Endothelial cell (in vitro differentiated cells): ENCODE results near the gene TAS2R43. TPM values are rescaled to one million over a fixed set of nuclear protein-coding genes. Genes with fewer than 3 reads are reported as not detected.
"Not testable (repeated sequence)": the region's sequence is repeated elsewhere in the genome, so short reads cannot be mapped to it uniquely, and the experiment has no call there.

Experiments
- DNase-seq: peaks from one replicate; pipeline ENCODE4 v3.0.0; 2021; ENCODE audit warnings: low spot score
- H3K27ac Mint-ChIP-seq: one replicate; pipeline ENCODE4 v1.8.0; 2021; ENCODE audit warnings: mixed read lengths, inconsistent platforms; ENCODE audit not compliant: unreplicated experiment
- H3K27me3 Mint-ChIP-seq: one replicate; pipeline ENCODE4 v1.8.0; 2021; ENCODE audit warnings: mild to moderate bottlenecking, moderate library complexity, mixed read lengths, inconsistent platforms; ENCODE audit not compliant: unreplicated experiment
- H3K36me3 Mint-ChIP-seq: one replicate; pipeline ENCODE4 v1.8.0; 2021; ENCODE audit warnings: mild to moderate bottlenecking, low read depth, mixed read lengths, inconsistent platforms; ENCODE audit not compliant: unreplicated experiment
- H3K4me1 Mint-ChIP-seq: one replicate; pipeline ENCODE4 v1.8.0; 2021; ENCODE audit warnings: mild to moderate bottlenecking, mixed read lengths, inconsistent platforms; ENCODE audit not compliant: unreplicated experiment
- H3K4me3 Mint-ChIP-seq: one replicate; pipeline ENCODE4 v1.8.0; 2021; ENCODE audit warnings: mild to moderate bottlenecking, mixed read lengths, inconsistent platforms; ENCODE audit not compliant: unreplicated experiment
- H3K9me3 Mint-ChIP-seq: one replicate; pipeline ENCODE4 v1.8.0; 2021; ENCODE audit warnings: mixed read lengths, inconsistent platforms; ENCODE audit not compliant: unreplicated experiment
- CTCF ChIP-seq: fragments of 200-600 bp; sonication (generic); IDR thresholded peaks from one replicate; pipeline ENCODE4 v1.5.0; 2021; ENCODE audit warnings: antibody characterized with exemption; ENCODE audit not compliant: unreplicated experiment
- total RNA-seq: library from RNA; stranded (reverse); fragmentation: NEBNext Ultra II Directional; extraction: Animal tissue kit (Norgen Biotek cat#: 25700); gene quantifications from one replicate; pipeline ENCODE4 v1.2.1, GENCODE V29; 2021; ENCODE audit not compliant: unreplicated experiment

The TAS2R43 gene
- total RNA-seq, 1 donor from 2014 or later = 0.62 TPM

GRCh38 chr12:11067514-11067913, 24.6 kb downstream of the TAS2R43 start:
- no peak for TF ChIP-seq CTCF
- no peak overlapping the region for H3K4me3 Mint-ChIP-seq
- no peak overlapping the region for H3K27ac Mint-ChIP-seq
- H3K4me1 Mint-ChIP-seq = no peaks in the 10 kb centered on the region
- H3K27me3 Mint-ChIP-seq = peaks cover 3% of the 10 kb centered on the region
- DNase-seq = no peak
- peaks cover 5% of the 10 kb centered on the region for H3K36me3 Mint-ChIP-seq
- H3K9me3 Mint-ChIP-seq = no peaks in the 10 kb centered on the region

GRCh38 chr12:11062194-11062593, 29.9 kb downstream of the TAS2R43 start, which contains the start of gene TAS2R46:
TAS2R46 (minus strand) TSS chr12:11062294; CDS start chr12:11062294, 0 bp downstream.
- not testable (repeated sequence) for H3K9me3 Mint-ChIP-seq, H3K4me1 Mint-ChIP-seq, H3K4me3 Mint-ChIP-seq, H3K27ac Mint-ChIP-seq, H3K27me3 Mint-ChIP-seq, H3K36me3 Mint-ChIP-seq, DNase-seq

- H3K9me3 Mint-ChIP-seq = no peaks in the 10 kb centered on the region
- H3K4me3 Mint-ChIP-seq = no peak overlapping the region
- no peak overlapping the region for H3K27ac Mint-ChIP-seq
- no peaks in the 10 kb centered on the region for H3K4me1 Mint-ChIP-seq
- no peaks in the 10 kb centered on the region for H3K27me3 Mint-ChIP-seq
- no peak for DNase-seq
- H3K36me3 Mint-ChIP-seq = no peaks in the 10 kb centered on the region
- no peak for TF ChIP-seq CTCF
Measured at GRCh38 chr12:11059784-11060183, 32.3 kb downstream of the TAS2R43 start.

- TF ChIP-seq CTCF = no peak
- no peaks in the 10 kb centered on the region for H3K27me3 Mint-ChIP-seq
- no peak for DNase-seq
- no peaks in the 10 kb centered on the region for H3K4me1 Mint-ChIP-seq
- no peak overlapping the region for H3K4me3 Mint-ChIP-seq
- H3K36me3 Mint-ChIP-seq = no peaks in the 10 kb centered on the region
- no peak overlapping the region for H3K27ac Mint-ChIP-seq
- no peaks in the 10 kb centered on the region for H3K9me3 Mint-ChIP-seq
Measured at GRCh38 chr12:11059041-11059440, 33.1 kb downstream of the TAS2R43 start.

GRCh38 chr12:11055306-11055705, 36.8 kb downstream of the TAS2R43 start:
- peaks cover 4% of the 10 kb centered on the region for H3K9me3 Mint-ChIP-seq
- no peak for DNase-seq
- no peak for TF ChIP-seq CTCF
- H3K27ac Mint-ChIP-seq = no peak overlapping the region
- H3K4me3 Mint-ChIP-seq = no peak overlapping the region
- H3K4me1 Mint-ChIP-seq = no peaks in the 10 kb centered on the region
- H3K27me3 Mint-ChIP-seq = no peaks in the 10 kb centered on the region
- H3K36me3 Mint-ChIP-seq = peaks cover 16% of the 10 kb centered on the region

GRCh38 chr12:11049806-11050531, 42.1 kb downstream of the TAS2R43 start:
- Mint-ChIP-seq H3K36me3 (peaks cover 25% of the 10 kb centered on the region), H3K4me3 (peak overlapping the region; percentile 72)
- not testable (repeated sequence) for H3K4me1 Mint-ChIP-seq, H3K27ac Mint-ChIP-seq, DNase-seq, H3K9me3 Mint-ChIP-seq, H3K27me3 Mint-ChIP-seq

GRCh38 chr12:11041366-11041765, 50.7 kb downstream of the TAS2R43 start:
- not testable (repeated sequence) for H3K4me3 Mint-ChIP-seq, H3K27me3 Mint-ChIP-seq, DNase-seq, H3K9me3 Mint-ChIP-seq, H3K4me1 Mint-ChIP-seq, H3K36me3 Mint-ChIP-seq, H3K27ac Mint-ChIP-seq
